H1 (cell line): Measurements from ENCODE around the gene ZNF689. TPM values are rescaled to one million over a fixed set of nuclear protein-coding genes. Genes with fewer than 3 reads are reported as not detected.
A peak's percentile ranks its signal among the peaks of the same experiment; 100 is the strongest.

ENCODE experiments used
- CTCF ChIA-PET: fragments of 300-600 bp; sonication (Branson Sonifier 250); formaldehyde crosslinking; loops from one replicate; lab custom pipeline; 2021; ENCODE audit not compliant: partially characterized antibody; lab: Charles Lee
- POLR2A ChIA-PET: fragments of 300-600 bp; sonication (Branson Sonifier 250); formaldehyde crosslinking; loops from one replicate; lab custom pipeline; 2021; ENCODE audit warnings: inconsistent platforms; ENCODE audit not compliant: partially characterized antibody; lab: Charles Lee
- DNase-seq, 2 experiments: peaks; one replicate each; pipeline versions ENCODE4 v3.0.0 to v3.0.0-alpha.2; 2010 to 2022; ENCODE audit warnings: low spot score in 2 of 2, low read depth in 1 of 2, mixed read lengths in 1 of 2
- FAIRE-seq: peaks from 2 replicates; lab custom pipeline; 2011; peaks lifted over from hg19 to GRCh38; lab: Jason Lieb, UNC
- H2AFZ ChIP-seq: 2 replicates; pipeline ENCODE4 v1.8.1; 2012; ENCODE audit warnings: low read length, inconsistent platforms
- H2AK5ac ChIP-seq: 2 replicates; pipeline ENCODE4 v1.6.1; 2013; ENCODE audit warnings: low read depth, low read length
- H2BK120ac ChIP-seq: replicated peaks from 2 replicates; pipeline ENCODE3; 2013; ENCODE audit warnings: low read depth, low read length, inconsistent platforms
- H2BK12ac ChIP-seq: 2 replicates; pipeline ENCODE4 v1.6.1; 2013; ENCODE audit warnings: low read depth, low read length
- H2BK15ac ChIP-seq: 2 replicates; pipeline ENCODE4 v1.6.1; 2013; ENCODE audit warnings: low read length
- H2BK20ac ChIP-seq: 2 replicates; pipeline ENCODE4 v1.6.1; 2013; ENCODE audit warnings: low read length
- H2BK5ac ChIP-seq: 2 replicates; pipeline ENCODE4 v1.6.1; 2013; ENCODE audit warnings: low read depth, low read length
- H3K14ac ChIP-seq: 2 replicates; pipeline ENCODE4 v1.6.1; 2013; ENCODE audit warnings: inconsistent platforms; ENCODE audit not compliant: insufficient read length
- H3K18ac ChIP-seq: 2 replicates; pipeline ENCODE4 v1.6.1; 2013; ENCODE audit warnings: low read length; ENCODE audit errors: extremely low read depth
- H3K23ac ChIP-seq: 2 replicates; pipeline ENCODE4 v1.6.1; 2013; ENCODE audit warnings: inconsistent platforms; ENCODE audit not compliant: insufficient read length
- H3K23me2 ChIP-seq: 2 replicates; pipeline ENCODE4 v1.6.1; 2013; ENCODE audit warnings: low read depth, low read length
- H3K27ac ChIP-seq: 2 replicates; pipeline ENCODE4 v1.6.1; 2011; ENCODE audit warnings: low read depth, low read length, inconsistent platforms
- H3K27me3 ChIP-seq, 4 experiments: replicated peaks in 1 of 4; 1 replicate in 1 of 4; 2 replicates in 3 of 4; pipeline versions ENCODE4 v1.6.1 to v1.8.1; 2011 to 2013; ENCODE audit warnings: low read length in 3 of 4, mild to moderate bottlenecking in 3 of 4, inconsistent platforms in 2 of 4, mixed read lengths in 2 of 4, moderate library complexity in 1 of 4; ENCODE audit not compliant: control insufficient read depth in 3 of 4, insufficient read depth in 3 of 4; ENCODE audit errors: extremely low read depth in 1 of 4
- H3K36me3 ChIP-seq, 4 experiments: 2 replicates each; pipeline versions ENCODE4 v1.6.1 to v1.8.1; 2011 to 2013; ENCODE audit warnings: mild to moderate bottlenecking in 4 of 4, low read length in 3 of 4, moderate library complexity in 2 of 4, control low read depth in 1 of 4, inconsistent platforms in 1 of 4; ENCODE audit not compliant: insufficient read depth in 4 of 4, control insufficient read depth in 2 of 4
- H3K4ac ChIP-seq: replicated peaks from 2 replicates; pipeline ENCODE3; 2013; ENCODE audit warnings: low read length, low read depth, mixed read lengths, inconsistent platforms; ENCODE audit not compliant: insufficient read length
- H3K4me1 ChIP-seq, 4 experiments: replicated peaks in 1 of 4; 1 replicate in 1 of 4; 2 replicates in 3 of 4; pipeline versions ENCODE4 v1.6.1 to v1.8.1; 2011 to 2013; ENCODE audit warnings: low read length in 3 of 4, inconsistent platforms in 2 of 4, mixed read lengths in 1 of 4; ENCODE audit not compliant: insufficient read depth in 4 of 4, control insufficient read depth in 3 of 4
- H3K4me2 ChIP-seq, 2 experiments: 2 replicates each; pipeline versions ENCODE4 v1.6.1 to v1.8.1; 2011 to 2013; ENCODE audit warnings: low read depth in 2 of 2, low read length in 2 of 2, control low read depth in 1 of 2, inconsistent platforms in 1 of 2, mild to moderate bottlenecking in 1 of 2; ENCODE audit not compliant: insufficient read depth in 1 of 2
- H3K4me3 ChIP-seq, 4 experiments: fragments of 200-600, 300-600 bp in 1 of 4; sonication (generic), shearing (Covaris generic), sonication (Bioruptor Twin) in 1 of 4; 2 replicates each; pipeline versions ENCODE4 v1.5.1 to v1.8.1; 2011 to 2016; ENCODE audit warnings: low read length in 4 of 4, low read depth in 3 of 4, control low read depth in 2 of 4, inconsistent platforms in 2 of 4, mild to moderate bottlenecking in 2 of 4, mixed read lengths in 1 of 4, moderate library complexity in 1 of 4; ENCODE audit not compliant: insufficient read depth in 2 of 4; ENCODE audit errors: extremely low read depth in 1 of 4
- H3K56ac ChIP-seq: replicated peaks from 2 replicates; pipeline ENCODE3; 2013; ENCODE audit warnings: low read depth, mild to moderate bottlenecking, mixed read lengths, low read length, inconsistent platforms; ENCODE audit not compliant: insufficient read length
- H3K79me1 ChIP-seq: 2 replicates; pipeline ENCODE4 v1.6.1; 2013; ENCODE audit warnings: low read depth, low read length, control low read depth
- H3K79me2 ChIP-seq, 2 experiments: 2 replicates each; pipeline versions ENCODE4 v1.6.1 to v1.8.1; 2012 to 2013; ENCODE audit warnings: low read length in 2 of 2, mild to moderate bottlenecking in 2 of 2, inconsistent platforms in 1 of 2; ENCODE audit not compliant: insufficient read depth in 2 of 2, control insufficient read depth in 1 of 2
- H3K9ac ChIP-seq, 4 experiments: replicated peaks in 1 of 4; 1 replicate in 1 of 4; 2 replicates in 3 of 4; pipeline versions ENCODE4 v1.6.1 to v1.8.1; 2011 to 2013; ENCODE audit warnings: low read depth in 3 of 4, low read length in 3 of 4, control low read depth in 2 of 4, mild to moderate bottlenecking in 2 of 4, moderate library complexity in 2 of 4, inconsistent platforms in 1 of 4; ENCODE audit errors: extremely low read depth in 1 of 4
- H3K9me3 ChIP-seq, 2 experiments: 2 replicates each; pipeline versions ENCODE4 v1.6.1 to v1.8.1; 2012 to 2013; ENCODE audit warnings: mild to moderate bottlenecking in 2 of 2, moderate library complexity in 2 of 2, control low read depth in 1 of 2, inconsistent platforms in 1 of 2, low read depth in 1 of 2, low read length in 1 of 2, mixed read lengths in 1 of 2; ENCODE audit not compliant: insufficient read depth in 2 of 2
- H4K20me1 ChIP-seq, 2 experiments: replicated peaks in 1 of 2; 2 replicates each; pipeline versions ENCODE3 to v1.8.1; 2011 to 2013; ENCODE audit warnings: inconsistent platforms in 2 of 2, low read length in 2 of 2, mild to moderate bottlenecking in 1 of 2; ENCODE audit not compliant: insufficient read depth in 2 of 2, control insufficient read depth in 1 of 2
- H4K5ac ChIP-seq: 2 replicates; pipeline ENCODE4 v1.6.1; 2013; ENCODE audit warnings: low read length, low read depth, mixed read lengths, inconsistent platforms; ENCODE audit not compliant: insufficient read length
- H4K8ac ChIP-seq: 2 replicates; pipeline ENCODE4 v1.8.0; 2013; ENCODE audit warnings: mild to moderate bottlenecking, moderate library complexity, low read length, inconsistent platforms; ENCODE audit not compliant: insufficient read depth; ENCODE audit errors: extremely low read depth
- H4K91ac ChIP-seq: replicated peaks from 2 replicates; pipeline ENCODE3; 2013; ENCODE audit warnings: low read length, mixed read lengths, inconsistent platforms; ENCODE audit not compliant: insufficient read length
- BCL11A ChIP-seq, 2 experiments: IDR thresholded peaks; one replicate each; pipeline ENCODE4 v1.6.1; 2011; ENCODE audit warnings: low read depth in 2 of 2, low read length in 2 of 2, mild to moderate bottlenecking in 2 of 2
- BRCA1 ChIP-seq: IDR thresholded peaks from 2 replicates; pipeline ENCODE4 v1.6.1; 2012; ENCODE audit warnings: low read depth, low read length, improper control_type of control experiment
- GTF2F1 ChIP-seq: IDR thresholded peaks from 2 replicates; pipeline ENCODE4 v1.6.1; 2012; ENCODE audit warnings: low read depth, low read length, improper control_type of control experiment, borderline replicate concordance
- HDAC2 ChIP-seq, 2 experiments: fragments of 300-600 bp in 1 of 2; sonication (generic) in 1 of 2; IDR thresholded peaks; 2 replicates each; pipeline ENCODE4 v1.6.1; 2011 to 2012; ENCODE audit warnings: low read depth in 2 of 2, low read length in 2 of 2, mild to moderate bottlenecking in 2 of 2, moderate library complexity in 2 of 2, borderline replicate concordance in 1 of 2, inconsistent platforms in 1 of 2
- MAFK ChIP-seq: IDR thresholded peaks from 2 replicates; pipeline ENCODE4 v1.6.1; 2012; ENCODE audit warnings: low read depth, mild to moderate bottlenecking, improper control_type of control experiment, low read length
- POLR2AphosphoS5 ChIP-seq: IDR thresholded peaks from 2 replicates; pipeline ENCODE4 v1.6.1; 2011; ENCODE audit warnings: low read depth, low read length
- RBBP5 ChIP-seq: IDR thresholded peaks from 2 replicates; pipeline ENCODE4 v1.7.1; 2012; ENCODE audit warnings: low read depth, mild to moderate bottlenecking, inconsistent platforms, low read length, moderate library complexity, borderline replicate concordance
- SP4 ChIP-seq: IDR thresholded peaks from 2 replicates; pipeline ENCODE4 v1.6.1; 2012; ENCODE audit warnings: low read length, inconsistent platforms
- SRF ChIP-seq: IDR thresholded peaks from 2 replicates; pipeline ENCODE4 v1.6.1; 2011; ENCODE audit warnings: mild to moderate bottlenecking, low read depth, low read length, moderate library complexity
- WGBS, 2 experiments: shearing (Covaris generic) in 1 of 2; methylation state at CpG; one replicate each; pipeline versions ENCODE4 v1.1.6 to v1.1.7; 2013 to 2015; ENCODE audit warnings: low lambda C conversion rate in 2 of 2, mixed read lengths in 2 of 2, inconsistent platforms in 1 of 2, low coverage in 1 of 2, missing lambda C conversion rate in 1 of 2; ENCODE audit not compliant: insufficient replicate concordance in 2 of 2, insufficient coverage in 1 of 2, insufficient read length in 1 of 2; ENCODE audit errors: extremely low coverage in 1 of 2, missing lambda C conversion rate in 1 of 2; 5-methylcytosine and 5-hydroxymethylcytosine counted together
- polyA plus RNA-seq, 7 experiments: library from polyadenylated mRNA; depleted of rRNA in 3 of 7; stranded (reverse) in 5 of 7; unstranded in 2 of 7; fragments of >200 nt in 5 of 7; fragments of 200-250 nt in 2 of 7; gene quantifications; 1 replicate in 5 of 7; 2 replicates in 1 of 7; 4 replicates in 1 of 7; pipeline versions ENCODE4 v1.2.1 to v1.2.3, GENCODE V29; 2011 to 2013; ENCODE audit warnings: missing spikeins in 2 of 7, mixed read lengths in 2 of 7
- total RNA-seq: library from RNA; stranded (reverse); fragmentation: NEBNext Ultra II Directional; extraction: Animal tissue kit (Norgen Biotek cat#: 25700); gene quantifications from 2 replicates; pipeline ENCODE4 v1.2.1, GENCODE V29; 2021

ZNF689 gene
- total and polyA plus RNA-seq, 2 of the 8 experiments (the other 6 are each of a cell fraction or from before 2014, with no cell fraction given): 14.3 to 15.3 TPM

- no peak overlapping the region for H4K5ac ChIP-seq
- no peak overlapping the region for H4K91ac ChIP-seq
- no peak overlapping the region for H2BK20ac ChIP-seq
- H3K18ac ChIP-seq: no peak overlapping the region
- no peak overlapping the region for H3K4me2 ChIP-seq
- no peak overlapping the region for H2BK5ac ChIP-seq
- ChIA-PET CTCF (interaction anchor here (0.6 to 2.4 kb wide), 3 partner anchors 9 to 31 kb away, joined by 4 to 12 read pairs (median 6); no protein-coding TSS in a partner anchor), POLR2A (interaction anchor here (0.6 to 1.8 kb wide), 4 partner anchors 10 to 111 kb away, joined by 3 to 5 read pairs (median 3); partner anchors contain the start of gene ZNF747)
- no peak overlapping the region for H2BK15ac ChIP-seq
- H4K8ac ChIP-seq: no peak overlapping the region
- no peak overlapping the region for H3K4me3 ChIP-seq
- no peaks in the 10 kb centered on the region for H3K79me2 ChIP-seq
- DNase-seq: no peak
- no peak overlapping the region for H2AK5ac ChIP-seq
- peaks cover 0 to 8% (median 1%) of the 10 kb centered on the region in 4 experiments; a peak in 3 of 7 replicates for H3K27me3 ChIP-seq
- no peaks in the 10 kb centered on the region; the same call in 1 of the 2 replicates for H3K23me2 ChIP-seq
- H3K27ac ChIP-seq: no peak overlapping the region
- H3K9ac ChIP-seq: no peak overlapping the region
- no peaks in the 10 kb centered on the region for H3K36me3 ChIP-seq
- H3K9me3 ChIP-seq: no peaks in the 10 kb centered on the region
- no peaks in the 10 kb centered on the region for H4K20me1 ChIP-seq
- no peak for FAIRE-seq
- no peak overlapping the region for H2AFZ ChIP-seq
- WGBS, 2 experiments: 72% methylated on average over 6 of the region's 6 CpGs; no CpG with 5 or more reads in 1 of the 2 experiments
- TF ChIP-seq GTF2F1 (no peak), BRCA1 (no peak), SP4 (no peak), RBBP5 (no peak), HDAC2 (IDR thresholded peaks at IDR 0.05; ENCODE audit: borderline replicate concordance in 1 of 2, low read depth in 2 of 2, low read length in 2 of 2) (no peak), SRF (peak; percentile 59; the same call in 1 of the 2 replicates), MAFK (no peak), POLR2AphosphoS5 (no peak), BCL11A (IDR thresholded peaks at IDR 0.05; ENCODE audit: low read depth in 2 of 2, low read length in 2 of 2) (no peak)
- no peak overlapping the region for H3K4ac ChIP-seq
- H2BK12ac ChIP-seq: no peak overlapping the region
- H2BK120ac ChIP-seq: no peak overlapping the region
- no peak overlapping the region for H3K14ac ChIP-seq
- H3K4me1 ChIP-seq: peaks cover 0 to 4% (median 0%) of the 10 kb centered on the region in 4 experiments; a peak in 2 of 7 replicates
- no peak overlapping the region for H3K56ac ChIP-seq
- no peak overlapping the region for H3K23ac ChIP-seq
- no peaks in the 10 kb centered on the region for H3K79me1 ChIP-seq
Measured at GRCh38 chr16:30645727-30646126, 35.5 kb upstream of the ZNF689 start.
